IPS-NIHi7 (cell line): Measurements from ENCODE around the gene ST7.

ENCODE experiments used
- DNase-seq: peaks from one replicate; pipeline ENCODE4 v3.0.0; 2012; ENCODE audit warnings: mixed read lengths; ENCODE audit errors: extremely low spot score

ST7 gene

GRCh38 chr7:117154721-117155120 lies 201.4 kb downstream of the ST7 start:
- DNase-seq = no peak

DNA sequence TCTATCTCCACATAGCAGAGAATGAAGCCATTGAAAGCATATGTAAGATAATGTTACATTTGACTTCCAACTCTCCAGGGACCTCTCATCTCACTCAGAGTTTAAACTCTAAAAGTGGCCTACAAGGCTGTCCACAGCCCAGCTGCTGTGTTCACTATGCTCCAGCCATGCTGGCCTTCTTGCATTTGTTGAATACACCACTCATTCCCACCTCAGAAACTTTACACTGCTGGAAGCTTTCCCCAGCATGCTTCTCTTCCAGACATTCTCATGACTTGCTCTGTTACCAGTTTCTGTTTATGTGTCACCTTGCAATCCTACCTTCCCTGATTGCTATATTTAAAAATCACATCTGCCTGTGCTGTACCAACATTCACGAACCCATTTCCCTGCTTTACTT lies 202.4 kb downstream of the ST7 start:
- DNase-seq = no peak

DNA sequence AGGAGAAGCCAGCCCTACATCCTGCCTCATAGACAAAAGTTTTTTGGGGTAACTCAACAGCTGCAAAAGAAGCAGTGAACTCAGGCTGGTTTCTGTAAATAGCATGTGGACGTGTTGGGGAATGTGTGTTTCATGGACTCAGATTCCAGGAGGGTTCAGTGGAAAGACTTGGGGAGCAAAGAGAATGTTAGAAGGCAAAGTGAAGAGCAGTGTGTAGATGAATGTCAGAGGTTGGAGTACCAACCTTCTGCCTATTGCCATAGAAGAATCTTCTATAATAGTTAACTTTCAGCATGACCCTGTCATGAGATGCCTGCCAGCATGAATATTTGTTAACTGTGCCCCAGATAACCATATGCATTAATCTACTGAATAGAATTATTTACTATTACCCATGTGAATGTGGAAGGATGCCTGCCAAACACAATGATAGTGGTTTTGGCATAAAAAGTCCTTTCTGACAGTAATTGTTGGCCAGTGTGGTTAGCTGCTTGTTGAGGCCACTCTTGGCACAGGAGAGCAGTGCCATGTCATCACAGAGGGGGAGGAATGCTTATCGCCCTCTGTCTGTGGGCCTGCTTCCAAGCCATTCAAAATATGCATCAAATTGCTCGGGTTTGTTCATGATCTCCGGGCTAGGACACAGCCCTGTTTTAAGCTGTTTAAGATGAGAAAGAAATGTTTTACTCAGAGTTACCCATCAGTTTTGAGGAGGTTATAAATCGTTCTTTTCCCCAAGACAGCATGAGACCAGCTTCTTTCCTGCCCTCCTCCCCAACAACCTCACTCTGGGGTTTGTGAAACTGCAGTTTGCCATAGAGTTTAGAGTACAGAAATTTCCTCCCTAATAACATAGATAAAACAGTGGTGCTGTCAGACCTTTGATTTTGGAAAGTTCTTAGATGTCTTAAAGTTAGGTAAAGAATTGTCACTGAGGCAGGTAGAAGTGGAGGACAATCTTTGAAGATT lies 204.2 kb downstream of the ST7 start:
- no peak for DNase-seq

GRCh38 chr7:117158941-117159697 lies 205.8 kb downstream of the ST7 start:
- DNase-seq = no peak

DNA sequence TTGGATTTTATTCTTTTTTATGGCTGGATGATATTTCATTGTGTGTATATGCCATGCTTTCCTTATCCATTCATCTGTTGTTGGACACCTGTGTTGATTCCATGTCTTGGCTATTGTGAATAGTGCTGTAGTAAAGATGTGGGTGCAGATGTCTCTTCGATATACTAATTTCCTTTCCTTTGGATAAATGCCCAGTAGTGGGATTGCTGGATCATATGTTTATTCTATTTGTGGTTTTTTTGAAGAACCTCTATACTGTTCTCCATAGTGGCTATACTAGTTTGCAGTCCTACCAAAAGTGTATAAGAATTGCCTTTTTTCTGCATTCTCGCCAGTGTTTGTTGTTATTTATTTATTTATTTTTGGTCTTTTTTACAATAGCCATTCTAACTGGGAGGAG lies 209.8 kb downstream of the ST7 start:
- no peak for DNase-seq

DNA sequence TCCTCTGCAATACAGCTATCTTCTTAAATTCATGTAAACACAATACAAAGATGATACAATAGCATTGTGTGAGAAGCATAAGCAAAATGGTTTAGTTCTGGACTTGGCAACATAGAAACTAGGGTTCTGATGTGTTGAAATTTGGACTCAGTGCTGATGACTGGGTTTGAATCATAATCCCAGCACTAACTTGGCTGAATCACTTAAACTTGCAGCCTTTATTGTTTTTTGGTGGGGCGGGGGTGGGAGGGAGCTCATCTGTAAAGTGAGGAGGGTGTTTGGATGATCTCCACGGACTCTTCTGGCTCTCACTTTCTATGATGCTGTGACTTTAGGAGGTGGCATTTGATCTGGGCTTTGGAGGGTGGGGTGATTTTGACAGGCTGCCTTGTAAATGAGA lies 211.3 kb downstream of the ST7 start:
- no peak for DNase-seq

DNA sequence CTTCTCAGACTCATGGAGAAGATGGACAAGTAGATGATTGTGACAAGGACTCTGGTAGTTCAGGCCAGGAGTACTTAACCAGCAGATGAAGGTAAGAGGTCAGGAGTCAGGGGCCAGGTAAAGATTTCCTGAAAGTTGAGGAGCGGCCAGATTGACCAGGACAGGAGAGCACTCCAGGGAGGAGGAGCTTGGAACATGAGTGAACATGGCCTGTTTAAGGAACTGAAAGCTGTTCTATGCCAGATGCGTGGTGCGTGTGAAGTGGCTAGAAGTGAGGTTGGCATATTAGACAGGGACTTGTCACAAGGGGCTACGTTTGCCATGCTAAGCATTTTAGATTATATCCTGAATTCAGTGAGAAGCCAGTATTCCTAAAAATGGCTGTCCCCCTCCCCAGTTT lies 212.4 kb downstream of the ST7 start:
- no peak for DNase-seq

- no peak for DNase-seq
Measured at GRCh38 chr7:117169907-117170306, 216.6 kb downstream of the ST7 start.

- DNase-seq = peak; percentile 44
Measured at GRCh38 chr7:117171106-117171505, 217.8 kb downstream of the ST7 start.

GRCh38 chr7:117172283-117172682 lies 219.0 kb downstream of the ST7 start:
- no peak for DNase-seq

DNA sequence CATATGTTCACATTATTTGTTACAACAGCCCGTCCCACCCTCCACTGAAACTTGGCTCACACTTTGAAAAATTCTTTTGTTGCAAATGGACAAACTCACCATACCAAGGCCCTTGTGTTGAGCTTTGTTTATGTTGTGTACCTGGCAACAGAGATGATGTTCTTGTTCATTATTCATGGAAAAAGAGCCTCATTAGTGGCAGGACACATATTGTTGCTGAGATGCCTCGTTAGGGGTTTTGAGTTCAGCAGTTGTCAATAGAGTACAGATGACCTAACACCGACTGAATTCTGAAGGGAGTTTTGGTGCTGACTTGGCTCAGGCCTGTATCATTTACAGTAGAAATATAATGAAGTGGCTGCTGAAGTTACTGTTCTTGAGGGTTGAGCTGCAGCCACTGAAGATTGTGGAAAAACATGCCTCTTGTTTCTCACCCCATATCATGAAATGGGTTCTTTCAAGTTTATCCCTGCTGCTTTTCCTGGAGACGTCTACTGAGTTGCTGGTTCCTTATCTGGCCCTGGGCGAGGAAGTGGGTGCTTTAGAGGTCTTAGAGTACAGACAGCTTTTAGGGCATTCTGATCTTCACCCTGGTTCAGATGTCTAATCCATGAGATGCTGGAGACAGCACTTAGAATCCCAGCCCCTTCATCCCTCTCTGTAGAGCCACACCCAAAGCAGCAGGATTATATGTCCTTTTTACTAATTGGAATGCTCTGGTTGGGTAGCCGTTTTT lies 219.9 kb downstream of the ST7 start:
- DNase-seq = no peak

DNA sequence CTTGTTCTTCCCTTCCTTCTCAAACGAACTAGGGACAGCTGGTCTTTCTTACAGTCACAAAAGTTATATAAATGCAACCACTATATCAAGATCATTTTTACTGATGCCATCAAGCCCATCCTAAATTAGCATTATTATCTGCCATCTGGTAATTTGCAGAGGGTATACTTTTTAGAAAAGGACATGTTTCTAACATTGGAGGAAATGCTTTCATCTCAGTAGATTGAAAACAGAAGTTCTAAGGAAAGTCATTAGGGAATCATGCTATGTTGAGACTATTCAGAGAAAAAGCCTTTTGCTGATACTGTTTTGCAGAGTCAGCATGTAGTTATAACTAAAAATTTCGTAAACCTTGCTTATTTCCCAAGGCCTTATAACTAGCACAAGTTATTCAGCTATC lies 222.9 kb downstream of the ST7 start:
- no peak for DNase-seq

DNA sequence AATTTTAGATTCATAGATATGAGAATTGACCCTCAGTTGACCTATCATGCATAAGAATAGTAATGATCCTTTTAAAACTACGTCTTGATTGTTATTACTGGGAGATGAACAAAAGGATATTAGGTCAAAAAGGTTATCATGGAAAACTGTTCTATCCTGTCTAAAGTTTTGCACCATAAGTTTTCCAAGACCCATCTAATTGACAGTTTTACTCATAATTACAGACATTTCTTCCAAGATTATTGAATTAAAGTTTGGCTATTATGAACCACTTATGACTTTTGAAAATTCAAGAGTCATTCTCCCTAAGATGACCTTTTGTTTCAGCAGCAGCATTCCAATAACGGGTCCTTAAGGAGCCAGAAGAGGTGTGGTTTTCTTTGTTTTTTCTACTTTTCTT lies 225.3 kb downstream of the ST7 start:
- DNase-seq = no peak

DNA sequence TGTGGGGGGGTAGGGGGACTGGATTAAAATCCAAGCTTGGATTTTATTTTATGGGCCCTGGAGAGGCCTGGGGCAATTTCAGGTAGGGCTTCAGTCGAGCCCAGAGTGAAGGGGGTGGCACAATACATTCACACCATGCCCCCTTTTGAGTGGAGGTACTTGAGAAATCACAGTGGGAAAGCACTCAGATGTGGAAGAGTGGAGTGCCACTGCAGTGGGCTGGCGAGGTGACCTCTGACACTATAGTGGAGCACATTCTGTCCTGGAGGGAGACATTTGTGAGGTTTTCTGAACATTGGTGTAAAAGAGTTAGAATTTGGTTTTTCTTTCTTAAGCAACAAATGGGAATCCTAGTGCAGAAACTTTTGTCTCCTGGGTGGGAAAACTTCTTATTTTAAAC lies 226.4 kb downstream of the ST7 start:
- DNase-seq = no peak

DNA sequence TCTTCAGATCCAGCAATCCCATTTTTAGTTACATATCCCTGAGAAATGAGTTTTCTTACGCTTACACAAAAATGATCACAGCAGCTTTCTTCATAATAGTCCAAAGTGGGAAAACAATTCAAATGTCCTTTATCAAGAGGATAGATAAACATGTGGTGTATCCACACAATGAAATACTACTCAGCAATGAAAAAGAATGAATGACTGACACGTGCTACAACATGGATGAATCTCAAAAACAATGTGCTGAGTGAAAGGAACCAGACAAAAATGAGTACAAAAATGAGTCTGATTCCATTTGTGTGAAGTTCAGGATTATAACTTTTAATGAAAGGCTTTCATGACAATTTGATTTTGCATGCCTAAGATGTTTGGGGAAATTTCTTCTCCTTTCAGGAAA lies 230.4 kb downstream of the ST7 start:
- no peak for DNase-seq

DNA sequence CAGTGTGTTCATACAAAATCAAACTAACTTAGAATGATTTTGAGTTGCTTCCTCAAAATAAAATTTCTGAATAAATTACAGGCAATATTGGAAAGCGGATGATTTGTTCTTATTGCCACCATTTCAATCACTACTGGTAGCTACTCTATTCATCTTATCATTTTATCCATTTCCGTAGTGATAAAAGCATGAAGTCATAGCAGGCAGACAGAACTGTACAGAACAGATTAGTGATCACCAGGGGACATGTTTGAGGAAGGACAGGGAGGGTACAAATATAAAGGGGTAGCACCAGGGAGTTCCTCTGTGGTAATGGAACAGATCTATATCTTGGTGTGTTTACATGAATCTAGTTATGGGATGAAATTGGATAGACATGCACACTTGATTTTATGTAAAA lies 231.1 kb downstream of the ST7 start:
- no peak for DNase-seq

GRCh38 chr7:117185124-117185523 lies 231.8 kb downstream of the ST7 start:
- DNase-seq = no peak

GRCh38 chr7:117186218-117187010 lies 233.1 kb downstream of the ST7 start:
- no peak for DNase-seq

GRCh38 chr7:117188376-117188775 lies 235.1 kb downstream of the ST7 start:
- DNase-seq = no peak

GRCh38 chr7:117188949-117189592 lies 235.8 kb downstream of the ST7 start:
- DNase-seq = no peak

DNA sequence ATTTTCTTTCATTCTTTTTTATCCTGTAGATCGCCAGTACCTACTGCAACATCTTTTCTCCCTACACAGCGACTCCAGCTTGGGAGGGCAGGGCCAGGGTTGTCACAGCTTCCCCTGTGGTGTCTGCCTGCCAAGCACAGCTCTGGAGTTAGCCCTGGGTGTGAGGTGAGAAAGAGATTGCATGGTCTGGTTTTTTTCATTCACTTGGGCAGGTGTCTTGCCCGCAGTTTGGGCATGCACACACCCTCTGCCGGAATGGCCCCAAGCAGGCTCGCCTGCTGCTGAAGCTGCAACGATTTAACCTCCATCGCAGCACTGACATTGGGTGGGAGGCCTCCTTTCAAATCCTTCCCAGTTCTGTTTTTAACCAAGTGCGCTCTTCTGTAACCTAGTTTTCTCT lies 236.8 kb downstream of the ST7 start:
- no peak for DNase-seq
